Head of caudate nucleus (tissue), 42 donors: ENCODE results near the gene DGKZ.

ENCODE experiments used
- DNase-seq, 42 donors: peaks; one replicate each; pipeline versions ENCODE4 v3.0.0 to v3.0.0-alpha.2; 2020 to 2021; ENCODE audit warnings: mixed read lengths in 7 of 42
- intact Hi-C: fragments of 100-400 bp; cut with DNase I; formaldehyde crosslinking; loops from one replicate; pipeline ENCODE4 v1.15.0; 2022

The DGKZ gene

DNA sequence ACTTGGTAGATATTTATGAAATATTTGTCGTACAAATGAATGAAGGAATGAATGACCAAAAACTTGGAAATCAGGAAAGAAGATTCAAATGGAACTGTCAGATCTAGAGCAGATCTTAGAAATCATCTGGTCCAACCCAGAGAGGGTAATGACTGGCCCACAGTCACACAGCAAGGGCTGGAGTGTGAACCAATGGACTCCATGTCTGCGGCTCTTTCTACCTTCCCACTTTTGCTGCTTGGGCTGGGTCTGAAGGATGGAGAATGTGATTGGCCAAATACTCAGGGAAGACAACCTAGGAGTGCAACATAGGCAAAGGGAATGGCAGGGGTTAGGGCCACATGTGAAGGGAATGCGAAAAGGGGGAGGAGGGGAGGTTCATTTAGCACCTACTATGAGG, 5.8 kb upstream of the DGKZ start:
- intact Hi-C loops: no loop called here
- no peak for DNase-seq

DNA sequence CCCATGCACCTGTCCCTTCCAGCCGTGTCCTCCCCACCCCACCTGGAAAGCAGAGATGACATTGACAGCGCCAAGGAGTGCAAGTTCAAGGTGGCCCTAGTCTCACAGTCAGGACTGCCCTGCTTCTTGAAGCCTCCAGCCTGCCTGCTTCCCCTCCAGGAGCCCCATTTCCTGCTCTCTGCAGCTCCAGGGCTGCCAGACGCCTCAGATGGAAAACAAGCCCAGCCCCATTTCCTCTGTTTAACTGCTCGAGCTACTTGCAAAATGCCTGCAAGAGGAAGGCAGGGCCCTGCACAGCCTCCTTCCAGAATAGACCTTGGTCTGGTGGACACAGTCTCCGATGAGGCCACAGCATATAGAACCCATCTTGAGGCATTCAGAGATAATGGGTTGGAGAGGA, 5.0 kb upstream of the DGKZ start:
- intact Hi-C loops: no loop called here

DNA sequence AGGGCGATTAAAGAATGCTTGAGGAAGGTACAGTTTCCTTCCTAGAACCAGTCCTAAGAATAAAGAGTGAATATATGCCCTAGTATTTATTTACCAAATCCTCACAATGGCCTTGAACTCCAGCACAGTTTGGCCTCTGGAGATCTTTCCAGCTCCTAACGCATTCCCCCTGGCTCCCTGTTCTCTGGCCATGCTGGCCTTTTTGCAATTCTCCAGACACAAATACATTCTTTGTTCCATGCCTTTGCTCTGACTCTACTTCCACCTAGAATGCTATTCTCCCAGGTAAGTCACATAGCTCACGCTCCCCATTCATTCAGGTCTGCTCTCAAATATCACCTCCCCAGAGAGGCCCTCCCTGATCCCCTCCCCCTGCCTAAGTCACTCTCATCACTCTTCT, 3.7 kb upstream of the DGKZ start:
- no peak for DNase-seq
- intact Hi-C loops: no loop called here

More for the DNA sequence above, 5.0 kb upstream of the DGKZ start:
- peak in 2 of 42 donors; percentile 44 to 45 for DNase-seq

DNA sequence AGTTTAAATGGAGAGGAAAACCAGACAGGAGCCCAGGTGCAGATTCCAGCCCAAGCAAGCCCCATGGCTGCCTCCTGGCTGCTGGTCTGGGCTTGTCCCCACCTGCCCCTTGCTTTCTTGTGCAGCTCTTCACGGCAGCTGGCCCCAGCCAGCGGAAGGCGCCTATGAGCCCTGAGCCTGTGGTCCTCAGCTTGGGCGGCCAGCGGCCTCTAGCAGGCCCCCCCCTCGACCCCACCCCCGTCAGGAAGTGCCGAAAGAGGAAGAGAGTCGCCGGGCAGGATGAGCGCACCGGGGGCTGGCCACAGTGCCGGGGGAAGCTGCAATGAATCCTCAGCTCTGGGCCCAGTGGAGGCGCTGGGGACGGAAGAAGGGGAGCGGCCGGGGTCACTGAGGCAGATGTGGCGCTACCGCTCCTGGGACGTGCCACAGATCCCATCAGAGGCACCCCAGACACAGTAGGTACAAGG, 2.1 kb upstream of the DGKZ start:
- intact Hi-C loops: no loop called here
- peak in 4 of 42 donors; percentile 24 to 47 (median 28) for DNase-seq

DNA sequence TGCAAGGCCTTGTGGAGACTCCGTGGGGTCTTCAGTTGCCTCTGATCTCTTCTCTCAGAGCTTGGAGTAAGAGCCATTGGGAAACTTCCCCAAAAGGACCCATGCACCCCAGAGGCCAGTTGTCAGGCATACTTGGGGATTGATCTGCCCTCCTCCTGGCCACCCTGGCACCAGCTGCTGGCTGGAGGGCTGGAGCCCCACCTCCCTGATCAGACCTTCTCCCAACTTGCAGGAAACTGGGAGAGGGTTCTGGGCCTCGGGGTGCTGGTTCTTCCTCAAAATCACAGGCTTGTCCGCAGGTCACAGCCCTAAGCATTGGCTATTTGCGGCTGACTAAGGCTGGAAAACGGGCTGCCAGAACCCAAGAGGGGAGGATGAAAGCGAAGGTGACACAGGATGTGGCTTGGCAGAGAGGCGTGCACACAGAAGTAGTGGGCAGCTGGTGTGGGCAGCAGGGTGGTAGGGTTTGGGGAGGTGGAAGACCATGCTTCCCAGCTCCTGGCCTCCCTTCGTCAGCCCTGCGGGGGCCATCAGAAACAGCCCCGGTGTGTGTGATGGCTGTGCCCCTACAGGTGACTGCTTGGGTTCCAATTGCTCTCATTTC, 1.3 kb upstream of the DGKZ start:
- peak in 1 of 42 donors; percentile 15 for DNase-seq
- intact Hi-C loops: no loop called here

DNA sequence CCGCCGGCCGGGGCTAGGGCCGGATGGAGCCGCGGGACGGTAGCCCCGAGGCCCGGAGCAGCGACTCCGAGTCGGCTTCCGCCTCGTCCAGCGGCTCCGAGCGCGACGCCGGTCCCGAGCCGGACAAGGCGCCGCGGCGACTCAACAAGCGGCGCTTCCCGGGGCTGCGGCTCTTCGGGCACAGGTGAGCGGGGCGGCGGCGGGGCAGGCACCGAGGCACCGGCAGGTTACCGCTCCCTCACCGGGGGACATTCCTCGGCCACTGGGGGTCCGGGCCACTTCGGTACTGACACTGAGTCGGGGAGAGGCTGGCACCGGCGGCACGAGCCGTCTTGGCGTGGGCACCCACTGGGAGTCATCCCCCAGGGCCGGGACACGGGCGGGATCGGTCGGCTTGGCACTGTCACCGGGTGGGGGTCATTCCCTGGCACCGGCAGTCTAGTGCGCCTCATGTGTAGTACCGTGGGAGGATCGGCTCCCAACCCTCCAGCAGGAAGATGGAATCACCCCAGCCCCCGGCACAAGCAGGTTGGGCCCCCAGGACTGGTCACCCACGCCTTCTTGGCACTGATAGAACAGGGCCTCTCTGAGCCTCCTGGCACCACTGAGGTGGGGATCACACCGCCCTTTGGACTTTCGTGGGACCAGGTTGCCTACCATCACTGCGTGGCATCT, 511 bp downstream of the DGKZ start:
- DNase-seq: peak in 3 of 42 donors; percentile 27 to 40 (median 33)
- intact Hi-C loops: no loop called here

DNA sequence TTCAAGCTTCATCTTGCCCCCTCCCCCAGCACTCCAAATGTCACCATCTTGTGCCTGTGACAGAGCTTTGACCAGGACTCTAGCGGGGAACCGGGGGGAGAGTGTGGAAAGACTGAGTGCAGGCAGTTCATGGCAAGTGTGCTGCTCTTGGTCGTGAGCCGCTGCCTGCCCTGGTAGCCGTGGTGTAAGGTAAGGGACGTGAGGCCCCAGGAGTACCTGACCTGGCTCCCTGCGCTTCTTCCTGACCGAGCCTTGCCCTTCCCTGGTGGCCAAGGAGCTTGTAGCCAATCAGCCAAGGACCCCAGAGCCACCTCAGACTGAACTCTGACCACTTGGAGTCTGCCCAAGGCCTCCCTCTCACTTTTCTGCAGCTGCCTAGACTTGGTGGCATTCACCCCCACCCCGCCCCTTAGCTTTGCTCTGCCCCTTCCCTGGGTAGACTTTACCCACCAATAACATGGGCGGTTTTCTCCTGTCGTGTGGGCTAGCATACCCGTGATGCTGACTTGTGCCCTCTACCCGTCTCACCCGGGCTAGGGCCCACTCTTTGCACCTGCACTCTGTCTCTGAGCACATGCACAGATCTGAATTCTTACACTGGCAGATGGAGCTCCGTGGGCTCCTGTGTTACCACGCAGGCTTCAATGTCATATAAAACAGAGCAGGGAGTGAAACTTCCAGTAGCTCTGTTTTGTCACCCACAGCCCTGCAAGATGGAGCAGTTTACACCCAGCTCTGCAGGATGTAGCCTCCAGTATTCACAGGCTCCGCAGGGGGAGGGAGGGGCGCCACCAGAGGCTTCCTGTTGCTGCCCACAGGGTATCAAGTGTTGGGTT, 1.5 kb downstream of the DGKZ start:
- intact Hi-C loops: no loop called here
- DNase-seq: peak in 22 of 42 donors; percentile 33 to 86 (median 62)

DNA sequence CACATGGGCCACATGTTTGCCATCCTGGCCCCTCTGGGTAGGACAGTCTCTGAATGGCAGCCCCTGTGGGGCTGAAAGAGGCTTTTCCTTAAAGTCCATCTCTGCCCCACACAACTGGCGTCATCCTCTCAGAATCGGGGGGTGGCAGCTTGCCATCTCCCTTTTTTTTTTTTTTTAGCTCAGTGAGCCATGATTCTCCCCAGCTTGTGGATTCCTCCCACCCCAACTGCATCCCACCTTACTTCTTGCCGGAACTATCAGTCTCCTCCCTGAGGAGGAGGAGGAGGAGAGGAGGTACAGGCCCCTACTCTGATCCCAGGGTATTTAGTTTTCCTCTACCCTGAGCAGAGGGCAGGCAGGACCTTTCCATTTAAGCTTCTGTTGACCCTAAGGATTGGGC, 3.4 kb downstream of the DGKZ start:
- intact Hi-C loops: no loop called here
- DNase-seq: peak in 9 of 42 donors; percentile 49 to 80 (median 63)

DNA sequence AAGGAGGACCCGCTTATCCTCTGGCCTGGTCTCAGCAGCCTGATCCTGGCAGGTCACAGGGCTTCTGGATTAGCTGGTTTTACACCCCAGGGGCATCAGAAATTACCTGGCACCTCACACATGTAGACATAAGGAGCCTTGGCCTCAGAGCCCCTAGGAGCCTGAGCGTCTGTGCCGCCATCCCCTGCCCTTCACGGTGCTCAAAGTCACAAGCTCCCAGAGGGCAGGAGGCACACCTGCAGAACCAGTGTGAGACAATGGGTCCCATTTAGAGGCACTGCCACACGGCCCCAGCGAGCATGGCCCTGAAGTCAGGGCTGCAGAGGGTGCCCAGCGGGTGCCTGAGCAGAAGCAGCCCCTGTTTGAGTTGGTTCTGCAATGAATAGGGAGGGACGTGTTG, 3.9 kb downstream of the DGKZ start:
- intact Hi-C loops: no loop called here

DNA sequence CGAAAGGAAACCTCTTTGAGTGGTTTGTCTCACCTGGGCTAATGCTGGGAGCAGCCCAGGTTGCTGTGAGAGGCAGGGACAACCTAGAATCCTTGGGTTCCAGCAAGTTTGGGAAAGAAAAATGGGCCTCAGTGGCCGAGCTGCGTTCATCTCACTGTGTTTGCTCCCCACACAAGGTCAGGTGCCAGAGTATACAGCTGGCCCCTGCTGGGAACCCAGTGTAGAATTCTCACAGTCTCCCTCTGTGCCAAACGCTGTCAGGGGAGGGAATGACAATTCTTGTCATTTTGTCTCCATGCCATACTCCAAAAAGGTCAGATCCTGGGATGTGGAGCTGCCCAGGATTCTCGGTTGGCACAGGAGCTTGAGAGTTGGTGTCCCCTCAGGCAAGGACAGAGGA, 4.3 kb downstream of the DGKZ start:
- intact Hi-C loops: no loop called here

More for the DNA sequence above, 3.9 kb downstream of the DGKZ start:
- DNase-seq: no peak

DNA sequence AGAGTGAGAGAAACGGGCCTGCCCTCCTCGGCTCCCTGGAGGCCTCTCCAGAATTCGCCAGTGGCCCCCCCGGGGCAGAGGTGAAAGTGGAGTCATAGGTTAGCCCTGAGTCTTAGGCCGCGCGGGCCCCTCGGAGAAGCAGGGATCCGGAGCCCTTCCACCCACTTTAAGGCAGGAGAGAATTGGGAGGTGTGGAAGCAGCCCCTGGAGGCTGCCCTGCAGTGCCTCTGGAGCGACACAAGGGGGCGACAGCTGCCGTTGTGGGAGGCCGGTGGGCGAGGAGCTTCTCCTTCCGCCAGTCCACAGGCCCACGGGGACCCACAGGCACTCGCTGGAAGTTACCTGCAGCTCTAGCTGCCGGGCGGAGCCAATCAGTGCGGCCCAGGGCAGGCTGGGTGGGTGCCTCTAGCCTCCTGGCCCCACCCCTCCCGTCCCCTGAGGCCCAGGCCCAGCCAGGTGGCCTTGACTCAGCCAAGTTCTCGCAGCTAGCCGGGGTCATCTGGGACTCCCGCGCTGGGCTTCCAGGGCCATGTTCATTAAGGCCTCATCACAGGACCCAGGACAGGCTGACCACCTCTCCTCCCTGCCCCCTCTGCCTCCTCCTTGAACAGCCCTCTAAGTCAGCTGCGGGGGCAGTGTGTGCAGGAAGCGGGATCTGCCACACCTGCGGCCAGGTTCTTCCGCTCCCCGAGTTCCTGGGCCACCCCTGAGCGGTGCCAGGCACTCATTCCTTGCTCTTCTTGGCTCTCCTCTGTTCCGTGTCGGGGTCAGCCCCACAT, 5.0 kb downstream of the DGKZ start:
- intact Hi-C loops: no loop called here
- peak in 30 of 42 donors; percentile 40 to 86 (median 62) for DNase-seq

More for the DNA sequence above, 4.3 kb downstream of the DGKZ start:
- no peak for DNase-seq

DNA sequence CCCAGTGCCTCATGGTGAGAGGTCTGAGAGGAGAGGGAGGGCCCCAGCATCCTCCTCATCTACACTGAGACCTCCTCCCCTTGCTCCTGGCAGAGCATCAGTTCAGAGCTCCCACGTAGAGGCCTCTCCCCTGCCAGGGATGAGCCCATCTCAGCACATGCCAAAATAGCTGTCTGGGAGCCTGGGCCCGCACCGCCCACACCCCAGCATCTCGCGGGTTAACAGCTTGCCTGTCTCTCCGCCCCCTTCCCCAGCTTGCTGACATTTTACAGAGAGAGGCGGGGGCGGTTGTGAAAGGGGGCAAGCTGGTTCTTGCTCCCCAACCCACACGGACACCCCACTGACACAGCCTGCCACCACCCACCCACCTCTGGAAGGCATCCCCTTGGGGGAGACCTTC, 6.4 kb downstream of the DGKZ start:
- intact Hi-C loops: no loop called here
- peak in 29 of 42 donors; percentile 47 to 88 (median 66) for DNase-seq

DNA sequence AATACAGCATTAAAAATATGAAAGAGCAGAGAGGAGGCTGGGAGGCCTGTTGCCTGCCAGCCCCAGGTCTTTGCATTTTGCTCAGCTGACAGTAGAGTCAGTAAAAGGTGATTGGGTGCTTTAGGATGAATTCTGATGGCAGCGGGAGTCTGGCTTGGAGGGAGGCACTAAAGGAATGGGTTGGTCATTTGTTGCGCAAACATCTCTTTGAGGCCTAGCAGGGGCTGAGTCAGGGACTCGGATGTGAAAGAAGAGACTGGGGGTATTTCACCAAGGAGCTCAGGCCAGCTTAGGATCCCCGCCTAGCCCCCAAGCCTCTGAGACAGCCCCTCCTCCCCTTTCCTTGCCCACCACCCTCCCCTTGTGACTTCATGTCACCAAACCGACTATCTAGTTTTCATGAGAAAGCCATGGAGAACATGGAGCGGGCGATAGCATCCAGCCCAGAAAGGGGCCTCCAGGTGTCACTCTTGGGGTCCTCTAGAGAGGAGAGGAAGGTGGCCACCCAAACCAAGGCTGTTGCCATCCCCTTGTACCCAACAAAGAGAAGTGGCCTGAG, 9.7 kb downstream of the DGKZ start:
- intact Hi-C loops: no loop called here
- peak in 1 of 42 donors; percentile 49 for DNase-seq

DNA sequence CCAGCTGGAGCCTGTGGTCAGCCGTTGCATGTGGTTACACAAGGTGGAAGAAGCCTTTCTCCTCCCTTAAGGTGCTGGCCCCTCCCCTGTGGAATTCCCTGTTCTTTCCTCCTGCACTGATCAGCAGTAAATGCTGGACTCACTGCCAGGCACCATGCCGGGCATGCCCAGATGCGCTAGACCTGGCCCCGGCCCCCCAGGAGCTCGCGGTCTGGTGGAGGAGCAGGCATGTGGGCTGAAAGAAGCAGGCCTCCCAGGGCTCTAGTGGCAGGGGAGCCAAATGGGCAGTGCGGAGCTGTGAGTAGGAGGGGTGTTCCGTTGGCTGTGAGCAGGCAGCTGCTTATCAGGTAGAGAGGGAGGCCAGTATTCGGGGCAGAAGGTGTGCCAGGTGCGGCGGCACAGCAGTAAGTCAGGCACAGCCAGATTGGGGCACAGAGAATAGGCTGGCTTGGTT, 10.2 kb downstream of the DGKZ start:
- intact Hi-C loops: no loop called here
- DNase-seq: no peak

DNA sequence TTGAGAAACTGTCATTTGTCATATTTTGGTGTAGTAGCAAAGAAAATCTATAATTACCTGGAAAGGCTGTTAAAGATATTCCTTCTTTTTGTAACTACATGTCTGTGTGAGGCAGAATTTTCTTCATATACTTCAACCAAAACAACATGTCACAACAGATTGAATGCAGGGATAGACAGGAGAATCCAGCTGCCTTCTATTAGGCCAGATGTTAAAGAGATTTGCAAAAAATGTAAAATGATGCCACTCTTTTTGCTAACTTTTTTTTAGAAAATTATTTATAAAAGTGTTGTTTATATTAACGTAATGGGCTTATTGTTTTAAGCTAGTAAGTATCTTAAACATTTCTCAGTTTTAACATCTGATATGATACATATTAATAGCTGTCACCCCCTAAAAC, 12.7 kb downstream of the DGKZ start:
- no peak for DNase-seq
- intact Hi-C loops: no loop called here

DNA sequence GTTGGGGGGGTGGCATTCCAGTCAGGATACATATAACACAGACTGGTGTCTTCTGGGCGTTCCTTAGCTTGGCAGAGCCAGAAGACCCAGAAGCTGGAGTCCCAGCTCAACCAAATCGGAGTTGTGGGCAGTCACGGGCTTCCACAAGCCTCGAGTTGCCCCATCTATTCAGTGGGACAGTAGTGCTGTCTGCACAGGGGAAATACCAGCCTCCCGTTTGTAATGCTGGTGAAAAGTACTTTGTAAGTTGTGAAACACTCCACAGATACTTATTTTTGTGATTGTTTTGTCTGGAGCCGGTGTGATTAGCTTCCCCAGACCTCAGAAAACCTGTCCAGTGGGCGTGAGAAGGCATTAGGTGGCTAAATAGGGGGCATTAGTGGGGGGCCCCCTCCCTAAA, 13.6 kb downstream of the DGKZ start:
- intact Hi-C loops: no loop called here
- DNase-seq: no peak

DNA sequence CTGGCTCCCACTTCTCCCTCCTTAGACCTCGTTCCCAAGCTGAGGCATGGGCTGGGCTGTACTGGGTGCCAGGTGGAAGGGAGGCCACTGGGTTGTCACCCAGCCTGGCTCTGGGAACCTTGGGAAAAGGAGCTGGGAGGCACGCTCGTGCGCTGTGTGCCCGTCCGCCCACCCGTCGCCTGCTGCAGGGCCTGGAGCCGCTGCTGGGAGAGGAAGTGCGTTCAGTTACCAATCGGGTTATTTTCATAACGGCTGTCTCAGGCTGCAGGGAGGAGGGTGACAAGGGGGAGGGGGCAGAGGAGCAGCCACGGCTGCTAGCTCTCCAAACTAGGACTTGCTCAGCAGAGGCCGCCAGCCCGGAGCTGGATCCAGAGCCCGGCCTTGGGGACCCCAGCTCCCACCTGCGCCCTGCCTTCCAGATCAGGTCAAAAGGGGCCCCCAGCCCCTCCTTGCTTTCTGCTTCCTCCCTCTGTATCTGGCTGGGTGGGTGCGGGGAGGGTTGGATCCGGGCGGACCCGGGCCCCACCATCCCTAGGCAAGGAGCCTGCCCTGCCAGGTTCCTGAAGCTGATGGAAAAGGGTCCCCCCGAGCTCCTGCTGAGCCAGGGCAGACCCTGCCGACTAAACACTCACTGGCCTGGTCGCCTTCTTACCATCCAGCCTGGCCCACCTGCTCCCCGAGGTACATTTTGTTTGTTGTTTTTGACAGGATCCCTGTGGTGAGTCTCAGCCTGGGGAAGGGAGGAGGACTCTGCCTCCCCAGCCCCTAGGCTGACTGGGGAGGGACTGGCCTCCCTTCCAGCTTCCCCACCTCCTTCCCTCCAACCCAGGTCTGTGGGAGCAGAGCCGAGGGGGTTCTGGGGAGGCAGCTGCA, 14.3 kb downstream of the DGKZ start:
- peak in 41 of 42 donors; percentile 40 to 90 (median 76) for DNase-seq
- intact Hi-C loops: no loop called here
